Kidney capillary endothelial cell (primary cell): ENCODE results near the gene KIF5B.
"Not testable (repeated sequence)": the region's sequence is repeated elsewhere in the genome, so short reads cannot be mapped to it uniquely, and the experiment has no call there.

Experiments used
- DNase-seq: peaks from one replicate; pipeline ENCODE4 v3.0.0-alpha.2; 2018; ENCODE audit warnings: low spot score

The KIF5B gene

GRCh38 chr10:32059472-32059871 is 3.2 kb upstream of the KIF5B start:
- DNase-seq, result no peak

- no peak for DNase-seq
These were observed 779 bp upstream of the KIF5B start for GRCh38 chr10:32057036-32057372.

GRCh38 chr10:32055478-32056135 is 618 bp downstream of the KIF5B start:
- DNase-seq, result peak; percentile 46

GRCh38 chr10:32054094-32054493 is 2.1 kb downstream of the KIF5B start:
- DNase-seq, result peak; percentile 30

DNA sequence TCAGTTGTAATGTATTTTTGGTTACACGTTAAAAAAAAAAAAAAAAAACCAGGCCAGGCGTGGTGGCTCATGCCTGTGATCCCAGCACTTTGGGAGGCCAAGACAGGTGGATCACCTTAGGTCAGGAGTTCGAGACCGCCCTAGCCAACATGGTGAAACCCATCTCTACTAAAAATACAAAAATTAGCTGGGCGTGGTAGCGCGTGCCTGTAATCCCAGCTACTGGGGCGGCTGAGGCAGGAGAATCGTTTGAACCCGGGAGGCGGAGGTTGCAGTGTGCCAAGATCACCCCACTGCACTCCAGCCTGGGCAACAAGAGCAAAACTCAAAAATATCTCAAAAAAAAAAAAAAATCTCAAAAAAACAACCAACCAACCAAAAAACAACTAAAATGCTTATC is 2.8 kb downstream of the KIF5B start:
- not testable (repeated sequence) for DNase-seq

DNA sequence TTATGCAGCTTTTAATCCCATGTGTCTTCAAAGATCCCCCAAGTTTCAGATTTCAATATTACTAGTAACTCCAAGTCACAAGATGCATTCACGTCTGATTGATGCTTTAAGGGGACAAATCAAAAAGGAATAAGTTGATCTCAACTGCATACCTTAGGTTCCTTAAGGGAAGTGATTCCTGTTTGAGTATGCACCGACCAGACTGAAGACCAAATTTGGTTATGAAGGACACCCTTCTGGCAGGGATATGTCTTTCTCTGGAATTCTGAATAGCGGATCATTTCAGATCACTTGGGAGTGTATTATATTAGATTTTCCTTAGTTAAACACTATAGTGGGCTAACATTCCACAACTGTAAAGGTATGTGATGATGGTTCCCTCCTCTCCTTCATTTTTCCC is 4.3 kb downstream of the KIF5B start:
- no peak for DNase-seq

DNA sequence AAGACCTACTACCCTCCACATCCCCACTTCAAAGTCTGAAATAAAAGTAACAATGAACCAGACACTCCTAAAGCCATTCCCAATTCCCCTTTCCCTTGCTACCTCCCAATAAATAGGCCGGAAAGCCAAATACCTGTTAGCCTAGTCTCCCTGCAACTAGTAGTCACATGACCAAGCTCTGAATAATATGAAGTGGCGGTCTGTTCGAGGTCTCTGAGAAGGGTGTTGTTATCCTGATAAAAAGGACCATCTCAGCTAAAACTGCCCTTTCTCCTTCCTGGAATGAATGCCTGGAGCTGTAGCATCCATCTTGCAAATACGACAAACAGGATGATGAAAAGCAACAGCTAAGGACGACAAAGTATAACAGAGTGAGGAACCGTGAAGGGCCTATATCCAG is 6.0 kb downstream of the KIF5B start:
- no peak for DNase-seq

DNA sequence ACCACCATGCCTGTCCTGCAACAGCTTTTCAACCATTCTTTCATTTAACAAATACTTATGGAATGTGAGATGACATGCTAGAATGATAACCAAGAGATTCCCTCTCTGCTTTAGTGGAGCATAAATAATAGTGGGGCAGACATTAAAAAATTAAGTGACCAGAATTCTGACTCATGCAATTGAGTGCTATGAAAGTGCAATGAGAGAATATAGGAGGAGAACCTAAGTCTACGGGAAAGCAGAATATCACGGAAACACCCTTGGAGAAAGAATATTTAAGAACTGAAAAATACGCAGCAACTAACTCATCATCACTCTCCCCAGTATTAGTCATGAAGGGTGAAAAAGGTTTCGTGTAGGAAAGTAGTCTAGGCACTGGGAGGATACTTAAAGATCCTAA is 7.1 kb downstream of the KIF5B start:
- no peak for DNase-seq

DNA sequence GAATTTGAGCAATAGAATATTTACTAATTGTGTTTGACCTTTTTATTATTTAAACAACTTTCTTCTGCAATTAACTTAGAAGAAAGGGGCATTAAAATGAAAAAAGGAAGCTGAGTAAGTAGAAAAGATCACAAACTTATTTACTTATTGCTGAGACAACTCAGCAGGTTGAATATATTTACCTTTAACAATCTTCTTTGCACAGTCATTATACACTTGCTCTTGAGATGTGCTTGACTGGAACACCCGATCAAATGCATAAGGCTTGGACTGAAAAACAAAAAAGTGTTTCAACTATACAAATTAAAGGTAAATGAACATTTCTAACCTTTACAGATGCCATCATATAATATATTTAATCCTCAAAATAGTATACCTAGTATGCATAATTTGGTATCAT is 7.9 kb downstream of the KIF5B start:
- DNase-seq, result no peak

GRCh38 chr10:32047881-32048280 is 8.3 kb downstream of the KIF5B start:
- DNase-seq, result no peak

GRCh38 chr10:32046151-32046550 is 10.1 kb downstream of the KIF5B start:
- no peak for DNase-seq

DNA sequence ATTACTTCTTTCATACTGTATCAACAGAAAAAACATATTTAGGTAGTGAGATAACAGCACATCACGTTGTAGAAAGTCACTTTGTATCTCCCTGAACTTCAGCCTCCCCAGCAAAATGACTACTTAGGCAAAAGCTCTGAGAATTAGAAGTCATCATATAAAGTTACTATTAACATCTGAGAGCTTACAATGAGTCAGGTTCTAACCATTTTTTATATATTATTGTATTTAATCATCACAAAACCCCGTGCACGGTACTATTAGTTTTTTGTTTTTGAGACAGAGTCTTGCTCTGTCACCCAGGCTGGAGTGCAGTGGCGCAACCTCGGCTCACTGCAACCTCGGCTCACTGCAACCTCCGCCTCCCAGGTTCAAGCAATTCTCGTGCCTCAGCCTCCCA is 13.5 kb downstream of the KIF5B start:
- not testable (repeated sequence) for DNase-seq

DNA sequence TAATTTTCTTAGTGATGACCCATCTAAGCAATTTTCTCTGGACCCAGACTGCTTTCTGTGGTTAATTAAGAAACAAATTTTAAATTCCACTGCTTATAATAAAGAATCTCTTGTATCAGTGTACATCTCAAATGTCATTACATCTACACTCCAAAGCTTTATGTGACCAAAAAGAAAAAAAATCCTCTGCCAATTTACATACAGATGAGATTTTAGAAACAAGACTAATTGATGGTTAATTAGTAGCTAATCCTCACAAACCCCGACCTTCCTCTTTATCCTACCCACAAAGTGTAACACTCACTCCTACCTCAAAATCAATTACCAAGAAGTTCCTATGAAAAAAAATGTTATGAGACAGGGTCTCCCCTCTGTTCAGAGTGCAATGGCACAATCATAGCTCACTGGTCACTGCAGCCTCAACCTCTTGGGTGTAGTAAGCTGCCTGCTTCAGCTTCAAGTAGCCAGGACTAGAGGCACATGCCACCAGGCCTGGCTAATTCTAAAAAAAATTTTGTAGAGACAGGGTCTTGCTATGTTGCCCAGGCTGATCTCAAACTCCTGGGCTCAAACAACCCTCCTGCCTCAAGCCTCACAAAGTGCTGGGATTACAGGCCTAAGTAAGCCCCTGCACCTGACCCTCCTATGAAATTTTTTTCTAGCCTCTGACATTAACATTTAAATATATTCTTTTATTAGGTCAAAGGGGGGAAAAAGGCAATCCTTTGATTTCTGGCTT is 14.8 kb downstream of the KIF5B start:
- DNase-seq, result no peak

GRCh38 chr10:32039734-32040133 is 16.5 kb downstream of the KIF5B start:
- DNase-seq, result no peak

GRCh38 chr10:32038777-32039176 is 17.4 kb downstream of the KIF5B start:
- DNase-seq, result no peak

DNA sequence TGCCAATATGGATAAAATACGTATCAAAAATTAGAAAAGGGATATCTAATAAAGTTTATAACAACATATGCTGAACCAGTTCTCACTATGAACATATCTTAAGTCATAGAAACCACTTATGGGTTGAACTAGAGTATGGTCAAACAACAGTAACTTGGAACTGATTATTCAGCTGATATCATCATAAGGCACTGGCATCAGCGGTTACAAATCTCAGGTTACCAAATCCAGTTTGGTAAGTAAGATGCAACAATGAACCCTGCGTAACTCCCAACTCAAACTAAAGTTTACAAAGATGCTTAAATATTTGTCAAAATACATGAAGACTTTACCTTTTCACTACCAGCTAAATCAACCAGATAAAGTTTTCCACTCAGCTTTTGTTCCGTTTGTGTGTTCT is 19.3 kb downstream of the KIF5B start:
- DNase-seq, result no peak

- DNase-seq, result no peak
These were observed 21.2 kb downstream of the KIF5B start for GRCh38 chr10:32035038-32035437.

DNA sequence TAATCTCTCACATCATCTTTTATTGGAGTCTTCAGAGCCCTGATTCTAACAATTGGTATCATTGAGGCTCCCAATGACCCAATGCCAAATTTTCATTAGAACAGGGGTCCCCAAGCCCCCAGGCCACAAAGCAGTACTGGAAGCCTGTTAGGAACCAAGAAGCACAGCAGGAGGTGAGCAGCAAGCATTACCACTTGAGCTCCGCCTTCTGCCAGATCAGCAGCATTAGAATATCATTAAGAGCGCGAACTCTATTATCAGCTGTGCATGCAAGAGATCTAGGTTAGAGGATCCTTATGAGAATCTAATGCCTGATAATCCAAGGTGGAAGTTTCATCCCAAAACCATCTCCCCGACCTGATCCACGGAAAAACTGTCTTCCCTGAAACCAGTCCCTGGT is 23.1 kb downstream of the KIF5B start:
- no peak for DNase-seq

- no peak for DNase-seq
These were observed 24.3 kb downstream of the KIF5B start for GRCh38 chr10:32031920-32032319.

GRCh38 chr10:32031424-32031823 is 24.8 kb downstream of the KIF5B start:
- no peak for DNase-seq

DNA sequence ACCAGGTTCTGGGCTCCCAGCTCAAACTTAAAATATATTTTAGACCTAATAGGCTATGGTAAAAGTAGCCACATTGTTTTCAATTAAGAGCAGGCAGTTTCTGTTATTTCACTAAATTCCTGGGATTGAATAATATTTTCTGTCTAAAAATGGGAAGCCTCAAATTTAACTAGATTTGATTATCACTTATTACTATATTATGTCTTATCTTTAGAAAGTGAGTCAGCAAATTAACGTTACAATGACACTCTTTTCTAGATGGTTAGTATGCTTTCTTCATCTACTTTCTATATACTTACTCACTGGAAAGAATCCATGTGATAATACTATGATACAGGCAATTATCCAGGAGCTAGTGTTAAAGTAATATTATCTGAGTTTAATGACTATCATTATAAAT is 27.5 kb downstream of the KIF5B start:
- DNase-seq, result no peak

GRCh38 chr10:32023264-32023663 is 33.0 kb downstream of the KIF5B start:
- no peak for DNase-seq

DNA sequence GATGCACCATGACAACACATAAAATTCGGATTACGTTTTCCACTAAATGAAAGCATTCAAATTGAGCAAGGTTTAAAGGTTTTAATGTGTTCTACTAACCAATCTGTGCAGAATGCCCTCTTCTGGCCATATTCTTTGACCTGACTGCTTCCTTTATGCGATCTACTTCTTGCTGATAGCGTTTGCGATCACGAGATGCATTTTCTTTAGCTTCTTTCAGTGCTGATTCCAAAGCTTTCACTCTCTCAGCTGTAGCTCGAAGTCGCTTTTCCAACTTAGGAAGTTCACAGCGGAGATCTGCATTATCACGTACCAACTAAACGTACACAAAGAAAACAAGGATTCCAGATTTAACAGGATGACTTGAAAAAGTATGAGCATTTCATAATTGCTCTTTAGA is 39.2 kb downstream of the KIF5B start:
- no peak for DNase-seq

- no peak for DNase-seq
These were observed 40.8 kb downstream of the KIF5B start for GRCh38 chr10:32015386-32015785.
